DMS53 (cell line): ENCODE measurements around the gene GPT2.

Experiments
- DNase-seq: peaks from one replicate; lab custom pipeline; 2025; lab: John Stamatoyannopoulos, UW

Gene GPT2

DNA sequence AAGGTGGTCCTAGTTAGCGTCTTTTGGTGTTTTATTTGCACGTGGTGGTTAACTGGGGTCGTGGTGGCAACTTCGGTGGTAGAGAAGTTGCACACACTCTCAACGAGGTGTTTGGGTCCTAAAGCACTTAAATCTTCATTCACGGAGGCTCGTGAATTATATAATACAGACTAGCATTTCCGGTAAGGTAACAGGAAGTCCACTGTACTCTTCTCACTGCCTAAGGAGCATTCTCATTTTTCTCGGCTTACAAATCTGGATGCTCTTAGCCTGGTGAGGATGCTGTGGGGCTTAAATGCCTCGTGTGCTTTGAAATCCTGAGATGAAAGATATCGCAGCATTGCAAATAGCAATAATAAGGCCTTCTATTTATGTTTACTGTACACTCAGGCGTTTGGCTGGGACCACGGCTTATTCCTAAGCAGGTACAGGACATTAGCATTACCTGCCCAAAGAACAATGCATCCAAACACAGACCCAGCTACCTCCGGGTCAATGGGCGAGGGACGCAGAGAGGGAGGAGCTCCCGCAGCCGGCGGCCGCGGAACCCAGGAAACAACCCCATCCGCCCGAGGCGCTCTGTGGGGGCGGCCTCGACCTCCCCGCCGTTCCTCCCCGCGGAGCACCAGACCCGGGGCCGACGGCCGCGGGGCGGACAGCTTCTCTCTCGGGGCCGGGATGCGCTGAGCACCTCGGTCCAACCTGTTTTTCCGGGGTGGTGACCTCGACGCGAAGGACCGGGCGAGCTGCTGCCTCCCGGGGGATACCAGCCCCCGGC is 88.5 kb downstream of the GPT2 start:
- DNase-seq = peak; percentile 74

- peak; percentile 95 for DNase-seq
Measured at GRCh38 chr16:46973207-46973995, 89.2 kb downstream of the GPT2 start, which contains the start of gene DNAJA2. TSS of gene DNAJA2 (minus strand) at chr16:46973674. CDS start at chr16:46973572, 102 bp downstream.

GRCh38 chr16:46973996-46974324 is 89.8 kb downstream of the GPT2 start:
- DNase-seq = no peak

DNA sequence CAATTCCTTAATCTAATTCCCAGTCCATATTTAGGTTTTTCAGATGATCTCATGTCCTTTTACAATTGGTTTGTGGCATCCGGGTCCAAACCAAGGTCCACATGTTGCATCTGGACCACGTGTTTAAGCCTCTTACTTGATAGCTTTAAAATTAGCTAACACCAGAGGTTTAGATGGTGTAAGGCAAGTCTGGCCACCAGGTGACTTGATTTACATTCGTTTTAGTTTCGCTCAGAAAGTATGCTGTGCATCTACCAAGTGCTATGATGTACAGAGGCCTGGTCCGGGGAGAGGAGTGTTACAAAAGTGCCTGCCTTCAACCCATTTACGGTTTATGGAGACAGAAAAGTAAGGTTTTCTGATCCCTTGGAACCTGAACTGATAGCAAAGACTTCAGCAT is 90.2 kb downstream of the GPT2 start:
- DNase-seq = peak; percentile 68

DNA sequence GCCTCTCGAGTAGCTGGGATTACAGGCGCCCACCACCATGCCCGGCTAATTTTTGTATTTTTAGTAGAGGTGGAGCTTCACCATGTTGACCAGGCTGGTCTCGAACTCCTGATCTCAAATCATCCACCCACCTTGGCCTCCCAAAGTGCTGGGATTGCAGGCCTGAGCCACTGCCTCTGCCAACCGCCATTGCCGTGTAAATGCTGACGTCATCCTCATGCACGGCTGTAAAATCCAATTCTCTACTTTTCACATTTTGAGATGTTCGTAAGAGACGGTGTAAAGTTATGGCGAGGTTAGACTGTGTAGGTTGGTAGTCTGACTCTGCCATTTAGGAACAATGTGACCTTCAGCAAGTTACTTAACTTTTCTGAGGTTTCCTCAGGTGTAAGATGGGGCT is 91.0 kb downstream of the GPT2 start:
- no peak for DNase-seq

DNA sequence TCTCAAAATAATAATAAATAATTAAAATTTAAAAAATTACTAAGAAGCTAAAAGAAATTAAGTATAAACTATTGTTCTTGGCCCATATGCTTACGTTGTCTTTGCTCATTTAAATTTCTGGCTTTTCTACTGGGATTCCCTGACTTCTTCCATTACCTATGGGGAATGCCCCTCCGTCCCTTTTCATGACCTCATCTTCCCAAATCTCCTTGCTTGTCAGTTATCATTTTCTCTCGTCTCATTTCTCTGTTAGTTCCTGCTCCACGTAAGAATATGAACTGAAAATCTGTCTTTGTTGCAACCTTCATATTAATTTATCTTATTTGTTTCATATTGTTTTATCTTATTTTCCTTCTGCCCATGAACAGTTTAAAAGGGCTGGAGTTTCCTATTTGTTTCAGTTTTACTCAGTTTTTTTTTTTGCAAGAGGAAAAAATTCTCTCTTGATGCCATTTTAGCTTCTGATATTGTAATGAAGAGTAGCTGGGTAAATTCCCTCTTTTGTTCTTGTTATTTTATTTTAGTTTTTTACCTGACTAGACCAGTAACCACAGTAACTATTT is 91.8 kb downstream of the GPT2 start:
- DNase-seq = no peak

DNA sequence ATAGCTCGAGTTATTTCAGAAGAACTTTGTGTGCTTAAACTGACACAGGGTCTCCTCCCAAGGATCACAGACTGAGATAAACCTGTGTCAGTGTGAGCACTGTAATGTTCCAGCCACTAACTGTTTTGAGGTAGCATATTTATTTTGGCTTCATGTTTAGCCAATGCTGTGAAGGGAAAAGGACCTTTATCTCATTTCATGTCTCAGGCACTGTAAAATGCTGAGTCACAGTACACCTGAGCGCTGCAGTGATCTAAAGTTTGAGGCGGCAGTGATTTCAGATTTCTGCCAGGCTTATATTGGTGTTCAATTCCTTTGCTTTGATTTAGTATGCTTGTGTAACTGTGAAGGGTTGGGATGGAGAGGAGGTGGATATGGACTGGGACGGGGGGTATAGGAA is 92.4 kb downstream of the GPT2 start:
- DNase-seq = peak; percentile 35
